Neural progenitor cell (in vitro differentiated cells): ENCODE results near the gene FAM131B. TPM values are rescaled to one million over a fixed set of nuclear protein-coding genes. Genes with fewer than 3 reads are reported as not detected.
"Not testable (repeated sequence)": the region's sequence is repeated elsewhere in the genome, so short reads cannot be mapped to it uniquely, and the experiment has no call there.

Source experiments
- DNase-seq: peaks from one replicate; pipeline ENCODE4 v3.0.0-alpha.2; 2016; ENCODE audit warnings: low spot score
- H2AFZ ChIP-seq: fragments of 200-600 bp; sonication (generic); replicated peaks from 2 replicates; pipeline ENCODE4 v1.6.1; 2016; ENCODE audit warnings: antibody characterized with exemption
- H3F3A ChIP-seq: fragments of 200-600 bp; sonication (generic); 2 replicates; pipeline ENCODE4 v1.6.1; 2016; ENCODE audit warnings: antibody characterized with exemption, low read depth
- H3K27ac ChIP-seq: fragments of 200-600 bp; sonication (generic); 2 replicates; pipeline ENCODE4 v1.5.1; 2016; ENCODE audit warnings: mild to moderate bottlenecking
- H3K27me3 ChIP-seq: fragments of 200-600 bp; sonication (generic); 2 replicates; pipeline ENCODE4 v1.6.1; 2016; ENCODE audit warnings: mild to moderate bottlenecking, moderate library complexity
- H3K36me3 ChIP-seq: fragments of 200-600 bp; sonication (generic); 2 replicates; pipeline ENCODE4 v1.5.1; 2016
- H3K4me1 ChIP-seq: fragments of 200-600 bp; sonication (generic); 2 replicates; pipeline ENCODE4 v1.6.1; 2016; ENCODE audit warnings: mixed run types
- H3K4me2 ChIP-seq: fragments of 200-600 bp; sonication (generic); 2 replicates; pipeline ENCODE4 v1.6.1; 2016
- H3K4me3 ChIP-seq: fragments of 200-600 bp; sonication (generic); 2 replicates; pipeline ENCODE4 v1.5.1; 2016
- H3K79me2 ChIP-seq: fragments of 200-600 bp; sonication (generic); 2 replicates; pipeline ENCODE4 v1.6.1; 2016; ENCODE audit warnings: low read depth
- H3K9ac ChIP-seq: fragments of 200-600 bp; sonication (generic); 2 replicates; pipeline ENCODE4 v1.6.1; 2016
- H3K9me3 ChIP-seq: fragments of 200-600 bp; sonication (generic); 2 replicates; pipeline ENCODE4 v1.5.1; 2016; ENCODE audit warnings: low read depth
- H4K20me1 ChIP-seq: fragments of 200-600 bp; sonication (generic); 2 replicates; pipeline ENCODE4 v1.6.1; 2016; ENCODE audit warnings: low read depth
- H3K27ac Mint-ChIP-seq: 3 replicates; pipeline ENCODE4 v1.8.0; 2021; ENCODE audit warnings: mixed read lengths
- H3K27me3 Mint-ChIP-seq: 2 replicates; pipeline ENCODE4 v1.8.0; 2022; ENCODE audit warnings: low read depth, mild to moderate bottlenecking, inconsistent platforms, moderate library complexity, mixed read lengths; ENCODE audit not compliant: insufficient read depth
- H3K36me3 Mint-ChIP-seq: 3 replicates; pipeline ENCODE4 v1.8.0; 2021; ENCODE audit warnings: mixed read lengths
- H3K4me1 Mint-ChIP-seq: 3 replicates; pipeline ENCODE4 v1.8.0; 2021; ENCODE audit warnings: mixed read lengths
- H3K4me3 Mint-ChIP-seq: 3 replicates; pipeline ENCODE4 v1.8.0; 2021; ENCODE audit warnings: mild to moderate bottlenecking, moderate library complexity, mixed read lengths
- H3K9me3 Mint-ChIP-seq: 3 replicates; pipeline ENCODE4 v1.8.0; 2020; ENCODE audit warnings: mixed read lengths
- CTCF ChIP-seq: fragments of 200-600 bp; sonication (generic); IDR thresholded peaks from 2 replicates; pipeline ENCODE4 v1.5.1; 2017; ENCODE audit warnings: antibody characterized with exemption, mild to moderate bottlenecking
- EZH2 ChIP-seq: fragments of 200-600 bp; sonication (generic); IDR thresholded peaks from 2 replicates; pipeline ENCODE4 v1.6.1; 2017; ENCODE audit warnings: antibody characterized with exemption, mild to moderate bottlenecking, moderate library complexity
- EZH2phosphoT487 ChIP-seq: fragments of 200-600 bp; sonication (generic); IDR thresholded peaks from 2 replicates; pipeline ENCODE4 v1.6.1; 2017; ENCODE audit warnings: antibody characterized with exemption
- total RNA-seq: library from RNA; depleted of rRNA; stranded (reverse); fragments of >200 nt; gene quantifications from 2 replicates; pipeline ENCODE4 v1.2.3, GENCODE V29; 2015; ENCODE audit warnings: low replicate concordance

Gene FAM131B
- total RNA-seq, 1 donor from 2014 or later, result 20.1 TPM

GRCh38 chr7:143406002-143406357, 43.5 kb upstream of the FAM131B start:
- Histone ChIP-seq H3K9ac (no peak overlapping the region), H3K79me2 (no peaks in the 10 kb centered on the region), H3K36me3 (no peaks in the 10 kb centered on the region), H3F3A (peaks cover 14% of the 10 kb centered on the region), H3K27ac (no peak overlapping the region), H3K4me3 (no peak overlapping the region), H3K4me1 (peaks cover 21% of the 10 kb centered on the region), H3K9me3 (no peaks in the 10 kb centered on the region), H2AFZ (no peak overlapping the region), H3K27me3 (peaks cover 9% of the 10 kb centered on the region), H3K4me2 (no peak overlapping the region), H4K20me1 (no peaks in the 10 kb centered on the region)
- Mint-ChIP-seq H3K36me3 (no peaks in the 10 kb centered on the region), H3K4me3 (no peak overlapping the region), H3K9me3 (no peaks in the 10 kb centered on the region), H3K4me1 (peaks cover 44% of the 10 kb centered on the region), H3K27ac (peak overlapping the region; percentile 74), H3K27me3 (peaks cover 15% of the 10 kb centered on the region)
- TF ChIP-seq EZH2phosphoT487 (no peak), CTCF (no peak), EZH2 (no peak)
- no peak for DNase-seq

DNA sequence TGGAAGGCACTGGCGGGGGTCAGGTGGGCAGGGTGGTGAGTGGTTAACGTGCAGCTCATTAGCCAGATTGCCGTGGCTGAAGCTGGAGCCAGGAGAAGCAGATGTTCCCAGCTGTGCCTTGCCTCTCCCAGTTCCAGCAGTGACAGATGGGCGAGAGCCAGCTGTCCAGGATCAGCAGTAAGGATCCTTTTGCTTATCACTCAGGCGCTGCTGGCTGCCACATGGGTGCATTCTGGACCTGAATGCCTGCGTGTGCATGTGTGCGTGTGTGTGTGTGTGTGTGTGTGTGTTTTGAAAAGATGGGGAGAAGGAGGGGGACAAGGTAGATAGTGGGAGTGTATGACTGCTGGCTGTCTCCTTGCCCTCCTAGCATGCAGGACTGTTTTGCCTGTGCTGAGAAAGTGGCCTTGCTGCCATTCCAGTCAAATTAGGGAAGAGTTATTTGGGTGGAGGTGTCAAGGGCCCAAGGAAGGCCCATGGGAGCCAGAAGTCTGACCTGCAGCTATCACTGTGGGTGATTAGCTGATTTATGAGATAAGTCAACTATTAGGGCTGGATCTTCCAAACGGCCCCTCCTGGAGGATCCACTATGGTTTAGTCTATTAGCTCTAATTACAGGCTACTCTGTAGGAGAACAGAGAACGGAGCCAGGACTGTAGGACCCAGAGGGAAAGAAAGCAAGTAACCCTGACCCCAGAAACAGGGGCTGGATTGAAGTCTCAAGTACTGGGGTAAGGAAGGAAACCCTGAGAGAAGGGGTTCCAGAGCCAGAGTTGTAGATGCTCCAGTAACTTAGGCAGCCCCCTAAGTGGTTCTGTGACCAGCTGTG, 42.9 kb upstream of the FAM131B start:
- H3K79me2 ChIP-seq, result no peaks in the 10 kb centered on the region

GRCh38 chr7:143402233-143402632, 39.7 kb upstream of the FAM131B start:
- not testable (repeated sequence) for H3K27ac ChIP-seq, DNase-seq, H3K4me3 ChIP-seq, H3K9me3 ChIP-seq, H3K27me3 ChIP-seq, H3K36me3 Mint-ChIP-seq, H3K4me2 ChIP-seq, H3K9me3 Mint-ChIP-seq, H3K27ac Mint-ChIP-seq, H3K4me3 Mint-ChIP-seq, H2AFZ ChIP-seq, H4K20me1 ChIP-seq, H3K79me2 ChIP-seq, H3K9ac ChIP-seq, H3K27me3 Mint-ChIP-seq, H3K4me1 ChIP-seq, H3K36me3 ChIP-seq, H3F3A ChIP-seq
- peaks cover 17% of the 10 kb centered on the region for H3K4me1 Mint-ChIP-seq

More for the DNA sequence above, 42.9 kb upstream of the FAM131B start:
- Mint-ChIP-seq H3K27me3 (peaks cover 15% of the 10 kb centered on the region), H3K36me3 (no peaks in the 10 kb centered on the region), H3K27ac (peak overlapping the region; percentile 7), H3K4me3 (no peak overlapping the region), H3K4me1 (peaks cover 39% of the 10 kb centered on the region), H3K9me3 (no peaks in the 10 kb centered on the region)
- Histone ChIP-seq H3K36me3 (no peaks in the 10 kb centered on the region), H3K9ac (no peak overlapping the region), H2AFZ (no peak overlapping the region), H4K20me1 (no peaks in the 10 kb centered on the region), H3K4me1 (peaks cover 16% of the 10 kb centered on the region), H3K27ac (no peak overlapping the region), H3K4me3 (no peak overlapping the region), H3K27me3 (peaks cover 9% of the 10 kb centered on the region), H3K4me2 (no peak overlapping the region), H3K9me3 (no peaks in the 10 kb centered on the region), H3F3A (peaks cover 14% of the 10 kb centered on the region)
- TF ChIP-seq EZH2 (no peak), EZH2phosphoT487 (no peak), CTCF (no peak)
- DNase-seq, result no peak

DNA sequence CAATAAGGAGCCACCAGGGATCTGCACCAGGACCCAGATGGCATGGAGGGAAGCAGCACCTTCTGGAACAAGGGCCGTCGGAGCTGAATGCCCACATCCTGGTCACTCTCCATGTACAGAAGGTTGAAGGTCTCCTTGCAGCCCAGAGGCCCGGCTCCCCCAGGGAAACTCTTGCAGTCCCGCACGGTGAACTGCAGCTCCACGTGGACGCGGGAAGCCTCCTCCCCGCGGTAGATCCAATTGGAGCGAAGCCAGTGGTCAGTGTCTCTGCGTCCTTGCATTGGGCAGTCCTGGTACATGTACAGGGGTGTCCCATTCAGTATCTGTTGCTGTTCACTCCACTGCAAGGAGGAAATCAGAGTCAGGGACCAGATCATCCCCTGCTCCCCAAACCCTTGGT, 38.8 kb upstream of the FAM131B start:
- Histone ChIP-seq H4K20me1 (no peaks in the 10 kb centered on the region), H3K9me3 (no peaks in the 10 kb centered on the region), H3K4me3 (no peak overlapping the region), H3K4me2 (no peak overlapping the region), H3K4me1 (peaks cover 6% of the 10 kb centered on the region), H3K79me2 (no peaks in the 10 kb centered on the region), H3K27me3 (no peaks in the 10 kb centered on the region), H3F3A (no peaks in the 10 kb centered on the region), H3K9ac (no peak overlapping the region), H3K27ac (no peak overlapping the region), H2AFZ (no peak overlapping the region), H3K36me3 (no peaks in the 10 kb centered on the region)
- H3K4me1 Mint-ChIP-seq, result peaks cover 12% of the 10 kb centered on the region
- H3K27me3 Mint-ChIP-seq, result peaks cover 4% of the 10 kb centered on the region
- H3K9me3 Mint-ChIP-seq, result peaks cover 4% of the 10 kb centered on the region
- H3K4me3 Mint-ChIP-seq, result no peak overlapping the region
- H3K27ac Mint-ChIP-seq, result no peak overlapping the region
- TF ChIP-seq EZH2, result no peak
- TF ChIP-seq EZH2phosphoT487, result no peak
- TF ChIP-seq CTCF, result no peak
- no peak for DNase-seq
- no peaks in the 10 kb centered on the region for H3K36me3 Mint-ChIP-seq
